Measurements from ENCODE around the gene PPP3R1. TPM values are rescaled to one million over a fixed set of nuclear protein-coding genes. Genes with fewer than 3 reads are reported as not detected.
"Not testable (repeated sequence)": the region's sequence is repeated elsewhere in the genome, so short reads cannot be mapped to it uniquely, and the experiment has no call there.

PPP3R1 gene
- total RNA-seq, 1 experiment from 2014 or later: 30.8 TPM

DNA sequence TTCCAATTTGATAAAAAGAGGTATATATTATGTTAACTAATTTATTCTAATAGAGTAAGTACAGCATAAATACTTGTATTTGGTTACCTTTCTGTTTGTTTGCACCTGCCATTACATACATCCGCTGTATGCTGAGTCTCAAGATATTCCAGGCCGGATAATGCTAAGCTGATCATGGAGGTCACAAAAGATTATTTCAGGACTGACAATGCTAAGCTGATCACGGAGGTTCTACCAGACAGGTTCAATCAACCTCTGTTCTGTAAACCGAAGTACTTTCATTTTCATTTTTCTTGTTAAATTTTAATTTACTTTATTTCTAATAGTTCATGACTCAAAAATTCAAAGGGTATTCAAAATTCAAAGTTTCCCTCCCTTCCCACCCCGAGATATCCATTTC is 63.5 kb downstream of the PPP3R1 start:
- no peak for DNase-seq (ENCODE audit: low read depth)

DNA sequence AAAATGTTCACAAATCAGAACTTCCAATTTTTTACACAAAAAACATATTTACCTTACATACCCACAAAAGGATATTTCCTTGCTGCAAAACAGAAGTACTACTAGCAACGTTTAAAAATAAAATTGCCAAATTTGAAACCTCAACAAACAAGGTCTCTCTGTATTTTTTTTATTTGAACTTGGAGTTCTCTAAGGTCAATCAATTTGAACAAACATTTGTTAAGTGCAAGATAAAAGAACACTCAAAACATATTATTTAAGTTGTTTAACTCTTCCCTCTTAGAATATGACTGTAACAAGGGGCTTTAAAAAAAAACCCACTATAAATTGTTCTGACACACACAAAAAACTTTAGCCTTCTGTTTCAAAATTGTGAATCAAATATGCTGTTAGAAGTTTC is 65.0 kb downstream of the PPP3R1 start:
- DNase-seq (ENCODE audit: low read depth): no peak

DNA sequence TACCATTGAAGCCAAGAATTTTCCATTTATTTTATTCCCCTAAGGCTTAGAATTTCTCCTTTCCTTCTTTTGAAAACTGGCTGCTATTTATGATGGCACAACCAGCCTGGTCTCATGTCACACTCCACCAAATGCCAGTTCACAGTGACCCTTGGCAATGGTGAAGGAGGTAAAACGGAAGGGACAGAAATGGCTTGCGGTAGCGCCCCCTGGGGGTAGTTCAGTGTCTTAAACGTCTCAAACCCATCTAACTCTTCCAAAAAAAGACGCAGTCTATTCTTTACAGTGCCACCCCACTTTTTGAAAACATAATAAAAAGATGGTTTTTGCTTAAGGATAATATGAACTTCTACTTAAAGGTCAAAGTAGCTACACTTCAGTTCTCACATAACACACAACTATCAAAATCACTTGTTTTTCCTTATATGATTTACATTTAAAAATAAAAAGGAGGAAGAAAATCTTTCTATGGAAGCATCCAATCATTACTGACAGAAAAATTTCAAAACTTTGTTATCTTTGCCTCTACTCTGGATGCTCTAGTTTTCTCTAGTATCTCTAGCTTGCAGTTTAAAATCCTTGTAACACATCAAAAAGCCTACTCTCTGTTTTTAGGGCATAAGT is 66.7 kb downstream of the PPP3R1 start:
- DNase-seq (ENCODE audit: low read depth): peak; percentile 20

DNA sequence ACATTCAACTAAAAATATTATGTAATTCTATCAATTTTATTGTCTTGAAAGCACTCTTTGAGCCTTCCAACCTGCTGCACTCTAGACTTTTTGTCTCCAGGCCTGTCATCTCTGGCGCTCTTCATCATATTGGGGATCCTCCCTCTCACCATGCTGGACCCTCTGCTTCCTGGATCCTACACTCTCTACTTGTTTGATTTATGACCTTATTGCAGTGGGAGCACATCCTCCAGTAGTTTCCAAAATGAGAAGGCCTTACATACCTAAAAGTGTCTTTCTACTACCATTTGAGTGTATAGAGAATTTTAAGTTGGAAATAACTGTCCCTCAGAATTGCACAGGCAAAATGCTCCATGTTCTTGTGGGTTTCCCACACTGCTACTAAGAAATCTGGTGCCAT is 69.4 kb downstream of the PPP3R1 start:
- DNase-seq (ENCODE audit: low read depth): no peak

DNA sequence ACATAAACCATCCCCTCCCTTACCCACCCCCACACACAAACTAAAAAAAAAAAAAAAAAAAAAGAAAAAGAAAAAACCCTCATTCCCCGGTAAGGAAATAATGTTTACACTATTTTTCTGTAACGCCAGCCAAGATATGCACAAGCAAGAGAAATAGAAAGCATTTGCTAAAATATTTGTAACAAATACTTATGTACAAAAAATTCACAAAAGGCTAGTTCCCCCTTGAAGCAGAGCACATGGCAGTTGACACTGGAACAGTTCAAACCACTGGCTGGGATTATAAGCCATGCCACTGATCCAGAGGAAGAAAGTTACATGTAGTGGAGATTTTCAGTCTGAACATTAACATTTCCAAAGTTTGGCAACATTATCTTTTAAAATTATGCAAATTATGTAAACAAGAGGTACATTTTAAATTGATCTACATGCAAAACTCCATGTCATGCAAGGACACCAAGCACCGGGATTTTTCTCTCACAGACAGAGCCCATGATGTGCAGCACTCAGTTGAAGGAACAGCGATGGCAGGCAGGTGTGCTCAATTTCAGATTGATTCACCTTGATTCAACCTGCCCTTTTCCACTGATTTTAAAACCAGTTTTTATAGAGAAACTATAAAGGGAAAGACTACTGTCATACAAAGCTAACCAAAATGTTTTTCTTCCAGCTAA is 73.2 kb downstream of the PPP3R1 start:
- no peak for DNase-seq (ENCODE audit: low read depth)

DNA sequence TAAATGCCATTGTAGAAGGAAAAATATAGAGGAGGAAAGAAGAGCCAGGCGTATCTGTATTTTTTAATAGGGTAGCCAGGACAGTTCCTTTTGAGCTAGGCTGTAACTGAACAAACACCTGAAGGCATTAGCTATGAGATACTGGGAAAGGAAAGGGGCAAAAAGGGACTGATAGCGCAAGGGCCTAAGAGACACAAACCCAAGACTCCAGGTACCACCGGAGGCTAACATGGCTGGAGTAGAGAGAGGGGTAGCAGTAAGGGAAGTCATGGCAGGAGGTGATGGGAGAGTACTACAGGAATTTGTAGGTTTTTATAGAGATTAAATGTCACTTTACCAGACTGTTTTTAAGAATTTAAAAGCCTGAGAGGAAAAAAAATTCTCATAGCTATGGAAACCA is 73.9 kb downstream of the PPP3R1 start:
- no peak for DNase-seq (ENCODE audit: low read depth)

DNA sequence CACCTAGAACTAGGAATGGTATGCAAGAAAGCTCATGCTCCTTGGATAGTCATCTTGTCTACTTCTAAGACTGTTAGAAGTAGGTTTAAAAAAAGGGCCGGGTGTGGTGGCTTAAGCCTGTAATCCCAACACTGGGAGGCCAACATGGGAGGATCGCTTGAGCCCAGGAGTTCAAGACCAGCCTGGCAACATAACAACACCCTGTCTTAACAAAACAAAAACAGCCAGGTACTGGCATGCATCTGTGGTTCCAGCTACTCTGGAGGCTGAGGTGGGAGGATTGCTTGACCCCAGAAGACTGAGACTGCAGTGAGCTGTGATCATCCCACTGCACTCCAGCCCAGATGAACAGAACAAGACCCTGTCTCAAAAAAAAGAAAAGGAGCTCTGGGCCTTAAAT is 74.8 kb downstream of the PPP3R1 start:
- no peak for DNase-seq (ENCODE audit: low read depth)

DNA sequence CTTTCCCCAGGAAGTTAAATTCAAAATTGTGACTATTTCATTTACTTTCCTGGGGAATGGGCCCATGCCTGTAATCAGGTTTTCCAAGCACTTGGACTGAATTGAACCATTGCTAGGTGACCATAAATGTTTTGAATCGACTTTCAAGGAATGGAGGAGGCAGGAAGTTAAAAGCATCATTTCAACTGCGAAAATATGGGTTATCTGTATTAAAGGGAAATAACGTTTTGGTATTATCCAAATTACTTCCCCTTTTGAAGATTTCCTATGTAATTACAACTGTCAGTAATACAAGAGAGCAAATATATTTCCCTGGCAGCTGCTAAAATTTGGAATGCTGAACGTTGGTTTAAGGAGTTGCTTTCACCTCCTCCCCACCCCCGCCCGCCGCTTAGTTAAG is 75.7 kb downstream of the PPP3R1 start:
- no peak for DNase-seq (ENCODE audit: low read depth)

DNA sequence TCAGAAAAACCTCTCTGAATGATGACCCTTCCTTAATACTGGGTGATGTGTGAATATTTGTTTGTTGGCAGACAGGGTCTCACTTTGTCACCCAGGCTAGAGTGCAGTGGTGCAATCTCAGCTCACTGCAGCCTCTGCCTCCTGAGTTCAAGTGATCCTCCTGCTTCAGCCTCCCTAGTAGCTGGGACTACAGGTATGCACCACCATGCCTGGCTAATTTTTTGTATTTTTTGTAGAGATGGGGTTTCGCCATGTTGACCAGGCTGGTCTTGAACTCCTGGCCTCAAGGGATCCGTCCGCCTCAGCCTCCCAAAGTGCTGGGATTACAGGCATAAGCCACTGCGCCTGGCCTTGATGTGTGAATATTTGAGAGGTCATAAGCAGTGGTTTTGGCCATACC is 77.1 kb downstream of the PPP3R1 start:
- DNase-seq (ENCODE audit: low read depth): not testable (repeated sequence)

DNA sequence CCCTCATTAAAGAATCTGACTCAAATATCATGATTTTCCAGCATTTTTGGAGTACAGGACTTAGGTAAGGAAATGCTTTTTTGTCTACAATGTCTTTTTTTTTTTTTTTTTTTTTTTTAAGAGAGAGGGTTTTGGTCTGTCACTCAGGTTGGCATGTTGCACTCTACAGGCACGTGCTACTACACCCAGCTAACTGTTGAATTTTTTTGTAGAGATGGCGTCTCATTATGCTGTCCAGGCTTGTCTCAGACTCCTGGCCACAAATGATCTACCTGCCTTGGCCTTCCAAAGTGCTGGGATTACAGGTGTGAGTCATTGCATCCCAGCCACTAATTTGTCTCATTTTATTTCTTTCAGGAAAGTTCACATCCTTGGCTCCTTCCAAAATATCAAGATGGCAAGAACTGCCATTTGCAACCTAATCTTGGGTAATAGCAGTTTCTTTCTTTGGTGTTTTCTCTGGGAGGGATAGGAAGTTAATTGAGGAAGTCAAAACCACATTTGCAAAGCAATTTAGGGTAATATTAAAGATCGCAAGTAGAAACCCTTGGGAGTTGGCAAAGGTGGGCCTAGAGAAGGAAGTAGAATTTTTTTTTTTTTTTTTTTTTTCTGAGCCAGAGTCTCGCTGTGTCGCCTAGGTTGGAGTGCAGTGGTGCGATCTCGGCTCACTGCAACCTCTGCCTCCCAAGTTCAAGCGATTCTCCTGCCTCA is 79.2 kb downstream of the PPP3R1 start:
- no peak for DNase-seq (ENCODE audit: low read depth)

DNA sequence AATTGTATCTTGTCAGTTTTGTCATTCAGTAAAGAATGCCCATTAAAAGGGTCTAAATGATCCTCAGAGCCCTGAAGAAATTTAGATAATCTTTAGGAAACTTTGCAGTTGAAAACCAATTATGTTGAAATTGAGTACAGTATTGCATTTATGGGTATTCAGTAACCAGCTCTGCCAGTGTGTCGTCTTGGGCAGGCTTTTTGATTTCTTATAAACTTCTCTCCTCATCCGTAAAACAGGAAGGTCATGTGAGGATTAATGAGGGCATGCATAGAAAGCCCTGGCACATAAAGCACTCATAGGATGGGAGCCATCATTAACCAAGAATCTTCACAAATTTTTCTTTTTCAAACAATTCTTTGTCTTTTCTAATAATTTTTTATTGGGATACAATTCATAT is 79.8 kb downstream of the PPP3R1 start:
- DNase-seq (ENCODE audit: low read depth): no peak

DNA sequence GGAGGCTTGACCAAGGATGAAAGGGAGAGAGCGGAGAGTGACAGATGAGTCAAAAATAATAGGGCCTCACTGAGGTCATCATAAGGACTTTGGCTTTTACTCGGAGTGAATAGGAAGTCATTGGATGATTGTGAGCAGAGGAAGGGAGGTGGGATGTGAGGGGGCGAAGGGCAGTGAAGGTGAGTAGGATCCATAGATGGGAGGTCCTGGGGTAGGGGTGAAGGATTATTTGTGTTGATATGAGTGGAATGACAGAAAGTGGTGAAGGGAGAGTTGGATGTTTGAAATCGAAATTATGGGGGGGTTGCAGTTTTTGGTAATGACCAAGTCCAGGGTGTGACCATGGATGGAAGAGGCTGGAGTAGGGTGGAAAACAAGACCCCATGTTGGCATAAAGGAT is 80.6 kb downstream of the PPP3R1 start:
- DNase-seq (ENCODE audit: low read depth): no peak

DNA sequence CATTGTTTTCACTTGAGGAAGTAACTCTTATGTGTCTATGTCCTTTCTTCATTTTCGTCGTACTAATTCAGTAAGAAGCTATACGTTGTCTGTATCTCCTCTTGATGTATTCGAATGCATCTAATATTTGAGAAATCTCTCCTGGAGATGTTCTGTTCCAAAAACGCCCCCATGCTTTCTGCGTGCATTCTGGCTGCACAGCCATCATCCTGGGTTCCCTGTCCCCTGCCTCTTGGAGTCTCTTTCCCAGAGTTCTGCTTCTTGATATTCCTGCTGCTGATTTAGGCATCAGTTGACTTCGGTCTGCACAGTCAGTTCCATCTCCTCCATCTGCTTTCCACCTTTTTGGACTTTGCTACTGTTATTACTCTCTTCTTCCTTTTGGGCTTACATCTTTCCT is 81.2 kb downstream of the PPP3R1 start:
- DNase-seq (ENCODE audit: low read depth): no peak

DNA sequence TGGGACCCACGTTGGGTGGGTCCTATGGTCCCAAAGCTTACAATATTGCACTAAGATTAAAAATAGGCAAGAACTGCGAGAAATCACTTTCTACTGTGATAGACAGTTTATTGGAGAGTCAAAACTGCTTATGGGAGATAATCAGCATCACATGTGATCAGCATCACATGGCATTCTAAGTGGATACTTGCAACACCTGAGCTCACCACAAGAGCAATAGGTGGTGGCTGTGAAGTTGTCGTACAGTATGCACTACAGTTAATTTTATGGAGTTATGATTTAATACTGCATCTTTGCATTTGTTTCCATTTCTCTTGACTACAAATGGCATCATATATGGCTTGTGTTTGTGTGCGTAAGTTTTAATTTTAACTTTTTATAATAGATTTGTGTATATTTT is 83.0 kb downstream of the PPP3R1 start:
- DNase-seq (ENCODE audit: low read depth): no peak

DNA sequence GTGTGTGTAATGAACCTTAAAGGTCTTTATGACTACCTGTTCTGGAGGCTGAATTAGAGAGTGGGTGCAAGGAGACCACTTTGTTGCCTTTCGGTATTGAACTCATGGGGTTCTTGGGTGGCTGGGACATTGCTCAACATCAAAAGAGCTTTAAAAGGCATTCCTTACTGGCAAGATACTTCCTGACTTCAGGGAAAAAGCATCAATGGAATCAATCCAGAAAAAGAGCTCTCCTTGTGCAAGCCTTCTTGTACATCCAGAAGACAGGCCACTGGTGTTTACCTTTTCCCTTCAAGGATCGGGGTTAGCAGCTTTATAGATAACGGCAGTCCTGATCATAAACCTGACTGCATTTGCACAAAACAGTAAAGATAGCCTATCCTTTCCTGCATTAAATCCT is 85.1 kb downstream of the PPP3R1 start:
- DNase-seq (ENCODE audit: low read depth): no peak

DNA sequence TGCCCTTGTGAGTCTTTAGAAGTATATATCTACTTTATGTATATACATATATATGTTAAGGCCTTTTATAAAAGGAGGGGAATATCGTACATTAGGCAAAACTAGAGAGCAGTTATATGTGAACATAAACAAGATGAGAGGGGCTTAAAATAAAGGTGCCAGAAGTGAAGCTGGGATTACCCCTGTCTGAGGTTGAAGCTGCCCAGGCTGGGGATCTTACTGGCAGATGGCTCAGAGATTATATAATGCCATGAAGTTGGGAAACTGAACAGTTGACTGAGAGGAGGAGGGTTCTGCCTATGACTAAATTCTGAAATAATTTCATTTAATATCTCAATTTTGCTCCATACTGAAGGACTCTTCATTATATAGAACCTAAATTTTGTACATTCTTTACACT is 88.7 kb downstream of the PPP3R1 start:
- DNase-seq (ENCODE audit: low read depth): no peak

DNA sequence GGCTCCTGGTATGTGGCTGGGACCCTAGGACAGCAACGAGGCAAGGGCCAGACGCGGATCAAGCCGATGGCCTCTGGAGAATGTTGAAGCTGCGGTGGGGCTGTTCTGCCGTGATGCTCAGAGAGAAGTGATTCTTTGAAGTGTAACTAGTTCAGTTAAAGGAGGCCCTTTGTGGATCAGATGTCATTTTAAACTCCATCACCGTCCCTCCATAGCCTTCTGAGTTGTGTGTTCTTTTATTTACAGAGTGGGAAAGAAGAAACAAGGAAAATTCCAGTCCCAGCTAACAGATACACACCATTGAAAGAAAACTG is 94.2 kb downstream of the PPP3R1 start:
- no peak for DNase-seq (ENCODE audit: low read depth)

DNA sequence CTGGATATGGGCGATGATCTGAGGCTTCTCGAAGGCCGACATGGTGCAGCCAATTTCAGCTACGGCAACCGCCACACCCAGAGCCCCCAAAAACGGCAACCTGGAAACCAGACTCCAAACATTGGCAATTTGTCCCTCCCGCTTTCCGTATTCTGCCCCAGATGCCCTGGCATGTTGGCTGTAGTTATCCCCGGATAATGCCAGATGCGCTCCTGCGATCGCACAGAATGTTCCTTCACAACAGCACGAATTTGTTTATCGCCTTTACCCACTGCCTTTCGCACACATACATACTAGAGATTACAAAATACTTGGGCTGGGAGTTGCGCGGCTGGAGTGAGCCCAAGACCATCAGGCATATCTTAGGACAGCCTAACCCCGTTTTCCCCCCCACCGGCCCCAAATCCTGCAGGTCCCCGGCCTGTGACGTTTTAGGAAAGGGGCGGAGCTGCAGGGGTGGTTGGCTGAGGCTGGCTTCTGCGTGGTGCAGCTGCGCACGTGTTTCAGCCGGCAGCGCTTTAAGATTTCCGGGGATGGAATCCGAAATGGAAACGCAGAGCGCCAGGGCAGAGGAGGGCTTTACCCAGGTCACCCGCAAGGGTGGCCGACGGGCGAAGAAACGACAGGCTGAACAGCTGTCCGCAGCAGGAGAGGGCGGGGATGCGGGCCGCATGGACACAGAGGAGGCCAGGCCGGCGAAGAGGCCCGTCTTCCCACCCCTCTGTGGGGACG is 94.8 kb downstream of the PPP3R1 start, which contains the start of gene PNO1:
TSS of gene PNO1 (plus strand) at position 487 of the 732 bp plus-strand sequence. CDS start at position 534, 47 bp downstream.
- DNase-seq (ENCODE audit: low read depth): peak; percentile 90

DNA sequence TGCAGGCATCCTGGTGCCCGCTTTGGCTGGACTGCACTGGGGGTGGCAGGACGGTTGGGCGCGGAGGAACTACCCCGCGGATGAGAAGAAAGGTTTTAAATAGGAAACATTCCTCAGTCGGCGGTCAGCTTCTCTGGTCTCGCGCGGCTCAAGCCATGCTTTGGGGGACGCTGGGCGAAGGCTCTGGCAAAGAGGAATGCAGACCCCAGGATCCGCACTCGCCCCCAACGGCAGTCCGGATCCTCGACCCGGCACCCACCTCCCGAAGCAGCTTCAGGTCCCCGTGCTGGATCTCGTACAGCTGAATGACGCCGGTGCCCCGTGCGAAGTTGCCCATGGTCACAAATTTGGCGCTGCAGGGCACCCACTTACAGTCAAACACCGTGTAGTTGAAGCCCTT is 95.3 kb downstream of the PPP3R1 start:
- DNase-seq (ENCODE audit: low read depth): peak; percentile 39

DNA sequence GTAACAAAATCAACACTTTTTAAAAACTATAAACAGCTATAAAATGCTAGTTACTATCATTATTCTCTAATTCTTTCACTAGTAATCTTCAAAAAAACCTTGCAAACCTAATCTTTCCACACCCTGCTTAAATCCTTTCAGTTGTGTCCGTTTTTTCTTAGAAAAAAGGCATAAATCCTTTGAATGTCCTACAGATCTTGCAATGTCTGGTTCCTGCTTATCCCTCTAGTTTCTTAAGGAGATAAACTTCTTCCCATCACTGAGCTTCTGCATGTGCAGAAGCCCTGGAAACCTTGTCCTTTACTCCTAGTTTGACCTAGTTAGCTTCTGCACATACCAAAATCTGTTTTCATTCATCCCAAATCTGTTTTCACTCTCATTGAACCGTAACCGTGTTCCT is 95.9 kb downstream of the PPP3R1 start:
- DNase-seq (ENCODE audit: low read depth): no peak

DNA sequence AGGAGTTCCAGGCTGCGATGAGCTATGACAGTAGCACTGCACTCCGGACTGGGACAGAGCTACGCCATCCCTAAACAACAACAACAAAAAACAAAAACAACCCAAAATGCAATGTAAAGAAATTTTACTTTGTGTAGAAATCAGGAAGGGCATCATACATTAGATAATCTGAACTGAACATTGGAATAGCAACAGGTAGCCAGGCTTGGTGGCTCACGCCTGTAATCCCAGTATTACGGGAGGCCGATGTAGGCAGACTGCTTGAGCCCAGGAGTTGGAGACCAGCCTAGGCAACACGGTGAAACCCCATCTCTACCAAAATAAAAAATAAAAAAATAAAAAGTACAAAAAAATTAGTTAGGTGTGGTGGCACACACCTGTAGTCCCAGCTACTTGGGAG is 96.7 kb downstream of the PPP3R1 start:
- no peak for DNase-seq (ENCODE audit: low read depth)

DNA sequence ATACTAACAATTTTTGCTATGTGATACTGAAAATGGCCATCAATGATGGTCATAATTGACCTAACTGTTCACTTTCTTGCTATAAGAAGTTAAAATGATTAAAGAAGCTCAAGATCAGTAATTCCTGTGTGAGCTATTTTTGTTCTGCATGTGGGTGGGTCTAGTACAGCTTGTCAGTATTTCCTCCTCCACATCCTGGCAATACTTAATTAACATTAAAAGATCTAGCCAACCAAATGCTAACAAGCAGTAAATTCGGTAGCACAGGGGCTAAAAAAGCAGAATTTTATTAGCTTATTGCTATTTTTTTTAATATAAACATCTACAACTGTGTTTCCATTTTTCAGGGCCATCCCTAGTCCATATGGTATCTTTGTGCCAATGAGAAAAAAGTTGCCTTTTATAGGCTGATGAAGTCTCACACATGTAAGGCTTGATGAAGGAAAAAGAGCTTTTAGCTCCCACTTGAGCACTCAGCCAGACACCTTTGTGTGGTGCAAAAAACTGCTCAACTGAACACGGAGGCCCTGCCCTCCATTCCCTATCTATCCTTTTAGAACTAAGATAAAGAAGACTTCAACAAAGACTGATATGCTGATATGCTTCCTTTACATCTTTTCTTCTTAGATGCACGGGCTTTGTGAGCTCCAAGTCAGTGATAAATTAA is 99.5 kb downstream of the PPP3R1 start:
- no peak for DNase-seq (ENCODE audit: low read depth)
